Muscle layer of colon (tissue), 2 donors: Measurements from ENCODE around the gene PUDP.
"Not testable (repeated sequence)": the region's sequence is repeated elsewhere in the genome, so short reads cannot be mapped to it uniquely, and the experiment has no call there.

Experiments used
- H3K27ac ChIP-seq: one replicate; pipeline ENCODE4 v1.7.0; 2013; ENCODE audit warnings: low read depth, mild to moderate bottlenecking, low read length, moderate library complexity
- H3K27me3 ChIP-seq, 2 donors: one replicate each; pipeline ENCODE4 v1.7.0; 2013; ENCODE audit warnings: low read length in 2 of 2, mild to moderate bottlenecking in 2 of 2; ENCODE audit not compliant: insufficient read depth in 2 of 2, control insufficient read depth in 1 of 2
- H3K36me3 ChIP-seq: one replicate; pipeline ENCODE4 v1.7.0; 2013; ENCODE audit warnings: mild to moderate bottlenecking, low read length; ENCODE audit not compliant: insufficient read depth
- H3K4me1 ChIP-seq: one replicate; pipeline ENCODE4 v1.7.0; 2013; ENCODE audit warnings: mild to moderate bottlenecking, low read length; ENCODE audit not compliant: insufficient read depth
- H3K4me3 ChIP-seq, 2 donors: one replicate each; pipeline ENCODE4 v1.7.0; 2013; ENCODE audit warnings: low read length in 2 of 2, low read depth in 1 of 2, mild to moderate bottlenecking in 1 of 2, moderate library complexity in 1 of 2
- H3K9ac ChIP-seq: one replicate; pipeline ENCODE4 v1.7.0; 2013; ENCODE audit warnings: low read length
- H3K9me3 ChIP-seq: one replicate; pipeline ENCODE4 v1.7.0; 2013; ENCODE audit warnings: mild to moderate bottlenecking, low read length
- donor health status: abdominal sarcoma.
- donor health status: Adenocarcinoma of cecum.

Gene PUDP

DNA sequence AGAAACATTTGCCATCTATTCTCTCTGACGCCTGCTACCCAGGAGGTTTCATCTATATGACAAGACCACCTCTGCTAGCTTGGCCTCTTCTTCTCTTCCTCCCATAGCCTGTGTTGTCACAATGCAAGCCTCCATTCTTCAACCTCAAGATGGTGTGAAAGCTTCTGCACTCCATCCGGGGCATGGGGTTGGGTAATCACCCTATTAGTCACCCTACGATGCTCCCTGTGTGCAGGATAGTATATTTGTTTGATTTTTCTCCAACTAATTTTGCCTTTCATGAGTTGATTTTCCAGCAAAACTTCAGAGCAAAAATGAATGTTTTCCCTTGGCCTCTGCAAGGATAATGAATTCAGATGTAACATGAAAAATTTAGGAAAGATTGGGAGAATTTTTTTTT, 128.4 kb downstream of the PUDP start:
- Histone ChIP-seq H3K27me3 (no peaks in the 10 kb centered on the region), H3K9me3 (no peaks in the 10 kb centered on the region), H3K36me3 (no peaks in the 10 kb centered on the region), H3K4me3 (no peak overlapping the region), H3K4me1 (no peaks in the 10 kb centered on the region), H3K9ac (no peak overlapping the region), H3K27ac (no peak overlapping the region)

DNA sequence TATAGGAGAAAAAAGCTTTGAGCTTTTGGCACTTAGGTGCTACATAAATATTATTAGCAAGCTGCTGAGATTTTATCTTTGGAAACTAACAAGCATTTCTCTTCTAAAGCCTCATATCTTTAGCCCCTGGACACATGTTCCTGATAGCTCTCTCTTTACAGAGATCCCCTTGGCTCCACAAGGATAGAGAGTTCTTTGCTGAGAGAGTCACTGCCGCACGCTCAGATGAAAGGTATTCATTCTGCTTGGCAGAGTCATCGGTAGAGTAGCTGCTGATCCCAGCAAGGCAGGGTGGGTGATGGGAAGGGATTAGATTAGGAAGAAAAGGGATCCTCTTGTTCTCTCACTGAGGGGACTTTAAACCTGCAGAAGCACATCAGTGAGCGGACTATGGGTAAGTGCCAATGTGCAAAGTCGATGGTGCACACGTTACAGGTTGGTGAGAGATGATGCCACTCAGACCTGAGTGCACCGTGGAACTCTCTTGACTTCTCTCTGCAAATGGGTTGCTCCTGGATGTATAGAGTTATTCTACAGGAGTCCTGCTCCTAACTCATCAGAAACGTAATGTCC, 135.6 kb downstream of the PUDP start:
- H3K36me3 ChIP-seq, H3K27me3 ChIP-seq, H3K4me3 ChIP-seq, H3K4me1 ChIP-seq, H3K27ac ChIP-seq, H3K9ac ChIP-seq, H3K9me3 ChIP-seq: not testable (repeated sequence)

DNA sequence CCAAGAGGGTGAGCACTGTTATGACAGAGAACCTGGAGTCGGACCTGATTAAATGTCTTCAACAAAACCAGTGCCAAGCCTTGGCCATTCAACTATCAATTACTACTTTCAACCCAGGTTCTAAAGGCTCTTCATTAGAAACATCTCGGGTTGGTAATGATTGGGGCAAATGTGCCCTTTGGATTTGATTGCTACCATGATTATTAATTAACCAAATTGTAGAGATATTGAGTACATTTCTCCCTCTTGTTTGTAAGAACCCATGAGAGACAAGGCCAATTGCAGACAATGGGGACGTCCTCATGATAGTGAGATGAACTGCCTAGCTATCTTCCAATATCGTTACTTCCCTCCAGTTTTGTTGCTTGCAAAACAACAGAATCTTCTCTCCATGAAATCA, 137.1 kb downstream of the PUDP start:
- not testable (repeated sequence) for H3K36me3 ChIP-seq, H3K9ac ChIP-seq

DNA sequence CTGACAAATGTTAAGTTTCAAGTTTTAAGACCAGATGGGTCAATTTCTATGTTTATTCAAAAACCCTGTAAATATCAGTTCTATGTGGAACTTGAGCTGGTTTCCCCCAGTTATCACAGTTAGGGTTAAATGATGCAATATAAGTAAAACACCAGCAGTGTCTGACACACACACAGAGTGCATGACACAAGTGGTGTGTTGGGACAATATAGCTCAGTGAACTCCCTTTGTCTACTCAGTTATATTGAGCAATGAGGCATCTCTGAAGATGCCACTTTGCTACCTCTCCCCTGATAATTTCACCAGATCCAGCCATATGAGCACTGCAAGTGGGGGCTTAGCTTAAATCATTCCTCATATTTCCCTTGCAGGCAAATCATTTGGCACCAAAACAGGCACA, 140.6 kb downstream of the PUDP start:
- not testable (repeated sequence) for H3K4me1 ChIP-seq, H3K4me3 ChIP-seq, H3K9me3 ChIP-seq, H3K27me3 ChIP-seq, H3K36me3 ChIP-seq, H3K27ac ChIP-seq, H3K9ac ChIP-seq

More for the DNA sequence above, 137.1 kb downstream of the PUDP start:
- not testable (repeated sequence) for H3K4me3 ChIP-seq, H3K27me3 ChIP-seq, H3K27ac ChIP-seq, H3K9me3 ChIP-seq, H3K4me1 ChIP-seq
